Prostate gland (tissue), 2 donors: Measurements from ENCODE around the gene OR2L2.

Experiments
- POLR2A ChIP-seq: fragments of 450-650 bp; IDR thresholded peaks from one replicate; pipeline ENCODE4 v1.6.1; 2016; ENCODE audit warnings: antibody characterized with exemption, mild to moderate bottlenecking
- POLR2AphosphoS5 ChIP-seq: sonication (generic); formaldehyde crosslinking; IDR thresholded peaks from one replicate; pipeline ENCODE4 v1.6.1; 2017; ENCODE audit warnings: antibody characterized with exemption
- TF ChIP-seq, protein P1 (sequence below), 4 experiments: fragments of 200-600 bp in 2 of 4; fragments of 450-650 bp in 2 of 4; sonication (generic) in 2 of 4; IDR thresholded peaks; 1 replicate in 3 of 4; 2 replicates in 1 of 4; pipeline ENCODE4 v1.5.1; 2016 to 2019; ENCODE audit warnings: antibody characterized with exemption in 4 of 4, mild to moderate bottlenecking in 2 of 4, moderate library complexity in 2 of 4

DNA sequence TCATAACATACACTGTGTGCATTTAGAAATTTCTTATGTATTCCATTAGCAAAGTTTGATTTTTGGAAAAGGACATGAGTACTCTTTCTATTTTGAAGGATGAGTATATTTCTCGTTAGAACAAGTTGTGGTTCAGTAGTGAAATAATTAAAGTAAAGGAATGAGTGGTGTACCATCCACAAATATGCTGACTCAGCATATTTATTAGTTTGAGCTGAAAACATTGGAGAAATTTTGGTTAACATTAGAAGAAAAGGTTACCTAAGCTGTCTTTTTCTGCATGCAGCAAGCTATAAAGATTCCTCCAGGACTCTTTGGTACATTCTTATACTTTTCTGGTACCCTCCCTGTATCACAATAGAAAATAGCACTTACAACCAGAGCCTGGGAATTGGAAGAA, 22.1 kb upstream of the OR2L2 start:
- TF ChIP-seq POLR2AphosphoS5 (no peak), POLR2A (no peak)
- TF ChIP-seq, protein P1, sequence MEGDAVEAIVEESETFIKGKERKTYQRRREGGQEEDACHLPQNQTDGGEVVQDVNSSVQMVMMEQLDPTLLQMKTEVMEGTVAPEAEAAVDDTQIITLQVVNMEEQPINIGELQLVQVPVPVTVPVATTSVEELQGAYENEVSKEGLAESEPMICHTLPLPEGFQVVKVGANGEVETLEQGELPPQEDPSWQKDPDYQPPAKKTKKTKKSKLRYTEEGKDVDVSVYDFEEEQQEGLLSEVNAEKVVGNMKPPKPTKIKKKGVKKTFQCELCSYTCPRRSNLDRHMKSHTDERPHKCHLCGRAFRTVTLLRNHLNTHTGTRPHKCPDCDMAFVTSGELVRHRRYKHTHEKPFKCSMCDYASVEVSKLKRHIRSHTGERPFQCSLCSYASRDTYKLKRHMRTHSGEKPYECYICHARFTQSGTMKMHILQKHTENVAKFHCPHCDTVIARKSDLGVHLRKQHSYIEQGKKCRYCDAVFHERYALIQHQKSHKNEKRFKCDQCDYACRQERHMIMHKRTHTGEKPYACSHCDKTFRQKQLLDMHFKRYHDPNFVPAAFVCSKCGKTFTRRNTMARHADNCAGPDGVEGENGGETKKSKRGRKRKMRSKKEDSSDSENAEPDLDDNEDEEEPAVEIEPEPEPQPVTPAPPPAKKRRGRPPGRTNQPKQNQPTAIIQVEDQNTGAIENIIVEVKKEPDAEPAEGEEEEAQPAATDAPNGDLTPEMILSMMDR (IDR thresholded peaks at IDR 0.05), result no peak
